H9 (cell line): ENCODE measurements around the gene EXOSC1. TPM values are rescaled to one million over a fixed set of nuclear protein-coding genes. Genes with fewer than 3 reads are reported as not detected.

ENCODE experiments used
- DNase-seq: peaks from one replicate; pipeline ENCODE4 v3.0.0-alpha.2; 2017
- H2AFZ ChIP-seq: one replicate; pipeline ENCODE4 v1.6.1; 2013; ENCODE audit warnings: mild to moderate bottlenecking, low read length, control low read depth, moderate library complexity
- H2AK5ac ChIP-seq: 2 replicates; pipeline ENCODE4 v1.6.1; 2013; ENCODE audit warnings: low read length, control low read depth, mixed read lengths; ENCODE audit not compliant: insufficient read length
- H2BK120ac ChIP-seq: one replicate; pipeline ENCODE4 v1.6.1; 2013; ENCODE audit warnings: low read depth, mild to moderate bottlenecking, low read length, control low read depth, inconsistent platforms; ENCODE audit not compliant: poor library complexity, severe bottlenecking
- H2BK12ac ChIP-seq: 2 replicates; pipeline ENCODE4 v1.6.1; 2013; ENCODE audit warnings: low read length, control low read depth, mixed read lengths, low read depth; ENCODE audit not compliant: insufficient read length
- H2BK15ac ChIP-seq: 2 replicates; pipeline ENCODE4 v1.6.1; 2013; ENCODE audit warnings: low read depth, low read length, control low read depth
- H2BK20ac ChIP-seq: one replicate; pipeline ENCODE4 v1.6.1; 2013; ENCODE audit warnings: low read depth, mild to moderate bottlenecking, low read length, control low read depth, inconsistent platforms; ENCODE audit not compliant: poor library complexity, severe bottlenecking
- H2BK5ac ChIP-seq: 2 replicates; pipeline ENCODE4 v1.6.1; 2013; ENCODE audit warnings: low read length, control low read depth, mixed read lengths; ENCODE audit not compliant: insufficient read length
- H3K14ac ChIP-seq: 2 replicates; pipeline ENCODE4 v1.6.1; 2013; ENCODE audit warnings: low read length, control low read depth; ENCODE audit not compliant: insufficient read depth
- H3K18ac ChIP-seq: 2 replicates; pipeline ENCODE4 v1.6.1; 2013; ENCODE audit warnings: low read depth, mild to moderate bottlenecking, mixed read lengths, low read length, control low read depth; ENCODE audit not compliant: insufficient read length
- H3K23ac ChIP-seq: 2 replicates; pipeline ENCODE4 v1.6.1; 2013; ENCODE audit warnings: low read length, control low read depth, mixed read lengths, low read depth; ENCODE audit not compliant: insufficient read length
- H3K23me2 ChIP-seq: 2 replicates; pipeline ENCODE4 v1.6.1; 2013; ENCODE audit warnings: low read depth, mild to moderate bottlenecking, mixed read lengths, low read length, control low read depth; ENCODE audit not compliant: insufficient read length, poor library complexity, severe bottlenecking
- H3K27ac ChIP-seq: 2 replicates; pipeline ENCODE4 v1.5.1; 2013; ENCODE audit warnings: low read length, control low read depth, mixed read lengths, low read depth; ENCODE audit not compliant: insufficient read length
- H3K27me3 ChIP-seq: 2 replicates; pipeline ENCODE4 v1.6.1; 2013; ENCODE audit warnings: low read length, control low read depth, inconsistent platforms; ENCODE audit not compliant: insufficient read depth
- H3K4ac ChIP-seq: 2 replicates; pipeline ENCODE4 v1.6.1; 2013; ENCODE audit warnings: low read depth, mild to moderate bottlenecking, control low read depth, inconsistent platforms, low read length, moderate library complexity
- H3K4me1 ChIP-seq: 2 replicates; pipeline ENCODE4 v1.6.1; 2013; ENCODE audit warnings: low read length, control low read depth, inconsistent platforms; ENCODE audit not compliant: insufficient read depth
- H3K4me2 ChIP-seq: 2 replicates; pipeline ENCODE4 v1.6.1; 2013; ENCODE audit warnings: low read length, control low read depth, mixed read lengths; ENCODE audit not compliant: insufficient read length, insufficient read depth
- H3K56ac ChIP-seq: 2 replicates; pipeline ENCODE4 v1.6.1; 2013; ENCODE audit warnings: low read depth, mild to moderate bottlenecking, mixed read lengths, low read length, control low read depth; ENCODE audit not compliant: insufficient read length
- H3K79me1 ChIP-seq: 2 replicates; pipeline ENCODE4 v1.6.1; 2013; ENCODE audit warnings: low read depth, mild to moderate bottlenecking, moderate library complexity, low read length, control low read depth, inconsistent platforms; ENCODE audit not compliant: insufficient read depth, poor library complexity, severe bottlenecking
- H3K79me2 ChIP-seq: 2 replicates; pipeline ENCODE4 v1.6.1; 2013; ENCODE audit warnings: low read length, control low read depth, inconsistent platforms; ENCODE audit not compliant: insufficient read depth
- H3K9ac ChIP-seq: 2 replicates; pipeline ENCODE4 v1.6.1; 2013; ENCODE audit warnings: low read length, control low read depth, mixed read lengths; ENCODE audit not compliant: insufficient read length; ENCODE audit errors: extremely low read depth
- H3K9me3 ChIP-seq: one replicate; pipeline ENCODE4 v1.6.1; 2013; ENCODE audit warnings: low read depth, low read length, inconsistent platforms; ENCODE audit not compliant: control insufficient read depth
- H3T11ph ChIP-seq: one replicate; pipeline ENCODE4 v1.6.1; 2013; ENCODE audit warnings: mild to moderate bottlenecking, low read length, control low read depth, inconsistent platforms
- H4K20me1 ChIP-seq: one replicate; pipeline ENCODE4 v1.6.1; 2013; ENCODE audit not compliant: control insufficient read depth, insufficient read length, insufficient read depth
- H4K5ac ChIP-seq: 2 replicates; pipeline ENCODE4 v1.6.1; 2013; ENCODE audit warnings: low read depth, mild to moderate bottlenecking, mixed read lengths, low read length, control low read depth; ENCODE audit not compliant: insufficient read length
- H4K8ac ChIP-seq: replicated peaks from 2 replicates; pipeline ENCODE4 v1.6.1; 2013; ENCODE audit warnings: low read length, control low read depth, mixed read lengths, low read depth; ENCODE audit not compliant: insufficient read length
- H4K91ac ChIP-seq: 2 replicates; pipeline ENCODE4 v1.6.1; 2013; ENCODE audit warnings: low read depth, mild to moderate bottlenecking, moderate library complexity, mixed read lengths, low read length, control low read depth; ENCODE audit not compliant: insufficient read length
- H3K27ac Mint-ChIP-seq, 3 experiments: 2 replicates in 2 of 3; 3 replicates in 1 of 3; pipeline ENCODE4 v1.8.0; 2020 to 2021; ENCODE audit warnings: mixed read lengths in 3 of 3, mild to moderate bottlenecking in 1 of 3, moderate library complexity in 1 of 3
- H3K27me3 Mint-ChIP-seq: 2 replicates; pipeline ENCODE4 v1.8.0; 2021; ENCODE audit warnings: low read depth, mild to moderate bottlenecking, moderate library complexity, mixed read lengths
- H3K36me3 Mint-ChIP-seq, 3 experiments: 2 replicates in 2 of 3; 3 replicates in 1 of 3; pipeline ENCODE4 v1.8.0; 2020 to 2021; ENCODE audit warnings: low read depth in 3 of 3, mixed read lengths in 3 of 3; ENCODE audit not compliant: insufficient read depth in 1 of 3
- H3K4me1 Mint-ChIP-seq, 2 experiments: 2 replicates each; pipeline ENCODE4 v1.8.0; 2020; ENCODE audit warnings: mixed read lengths in 2 of 2
- H3K4me3 Mint-ChIP-seq, 2 experiments: 2 replicates in 1 of 2; 3 replicates in 1 of 2; pipeline ENCODE4 v1.8.0; 2020 to 2021; ENCODE audit warnings: mild to moderate bottlenecking in 2 of 2, mixed read lengths in 2 of 2, moderate library complexity in 1 of 2
- H3K9me3 Mint-ChIP-seq, 2 experiments: 2 replicates in 1 of 2; 3 replicates in 1 of 2; pipeline ENCODE4 v1.8.0; 2020; ENCODE audit warnings: mild to moderate bottlenecking in 2 of 2, mixed read lengths in 2 of 2, moderate library complexity in 1 of 2
- WGBS: extraction: QIAGEN DNeasy Blood & Tissue Kit; methylation state at CpG from one replicate; pipeline ENCODE4 v1.1.7; 2013; ENCODE audit warnings: missing lambda C conversion rate, low lambda C conversion rate, mixed read lengths; ENCODE audit not compliant: insufficient read length; ENCODE audit errors: extremely low coverage; 5-methylcytosine and 5-hydroxymethylcytosine counted together
- total RNA-seq: library from RNA; stranded (reverse); gene quantifications from 2 replicates; pipeline ENCODE4 v1.2.1, GENCODE V29; 2021
- TF ChIP-seq, protein P1 (sequence below): fragments of 200-600 bp; sonication (generic); conservative IDR thresholded peaks from 3 replicates; pipeline ENCODE4 v1.8.0; 2021; ENCODE audit warnings: antibody characterized with exemption, mild to moderate bottlenecking

The EXOSC1 gene
- total RNA-seq, 1 experiment from 2014 or later: 66.4 TPM

DNA sequence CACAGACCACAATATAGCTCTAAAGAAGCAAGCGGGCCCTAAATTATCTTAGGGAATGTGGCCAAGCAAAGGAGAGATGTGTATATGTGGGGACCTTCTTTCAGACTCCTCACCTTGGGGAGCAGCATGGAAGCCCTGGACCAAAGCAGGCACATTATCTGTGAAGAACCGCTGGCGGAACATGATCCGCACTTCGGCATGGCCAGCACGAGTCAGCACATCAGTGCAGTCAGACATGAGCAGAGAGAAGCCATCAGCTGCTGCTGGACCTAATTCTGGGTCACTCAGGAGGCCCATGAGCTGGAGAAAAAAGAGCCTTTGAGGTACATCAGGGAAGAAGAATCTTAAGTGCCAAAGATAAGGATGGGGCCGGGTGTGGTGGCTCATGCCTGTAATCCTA is 14.1 kb upstream of the EXOSC1 start:
- Histone ChIP-seq H3K4me2 (no peak overlapping the region), H3K79me1 (no peaks in the 10 kb centered on the region), H3K4me1 (no peaks in the 10 kb centered on the region), H2BK12ac (no peak overlapping the region), H3K4ac (no peak overlapping the region), H2BK20ac (no peak overlapping the region), H3K56ac (no peak overlapping the region), H2AFZ (no peak overlapping the region), H4K20me1 (no peaks in the 10 kb centered on the region), H2BK15ac (no peak overlapping the region), H3K9me3 (no peaks in the 10 kb centered on the region), H3K23ac (no peak overlapping the region), H3T11ph (no peak overlapping the region), H3K79me2 (no peaks in the 10 kb centered on the region), H2BK5ac (no peak overlapping the region), H2BK120ac (no peak overlapping the region), H3K27ac (no peak overlapping the region), H4K8ac (no peak overlapping the region), H3K18ac (no peak overlapping the region), H4K5ac (no peak overlapping the region), H3K27me3 (no peaks in the 10 kb centered on the region), H3K9ac (no peak overlapping the region), H3K14ac (no peak overlapping the region), H4K91ac (no peak overlapping the region), H2AK5ac (no peak overlapping the region), H3K23me2 (no peaks in the 10 kb centered on the region)
- H3K27me3 Mint-ChIP-seq: no peaks in the 10 kb centered on the region
- TF ChIP-seq, protein P1, sequence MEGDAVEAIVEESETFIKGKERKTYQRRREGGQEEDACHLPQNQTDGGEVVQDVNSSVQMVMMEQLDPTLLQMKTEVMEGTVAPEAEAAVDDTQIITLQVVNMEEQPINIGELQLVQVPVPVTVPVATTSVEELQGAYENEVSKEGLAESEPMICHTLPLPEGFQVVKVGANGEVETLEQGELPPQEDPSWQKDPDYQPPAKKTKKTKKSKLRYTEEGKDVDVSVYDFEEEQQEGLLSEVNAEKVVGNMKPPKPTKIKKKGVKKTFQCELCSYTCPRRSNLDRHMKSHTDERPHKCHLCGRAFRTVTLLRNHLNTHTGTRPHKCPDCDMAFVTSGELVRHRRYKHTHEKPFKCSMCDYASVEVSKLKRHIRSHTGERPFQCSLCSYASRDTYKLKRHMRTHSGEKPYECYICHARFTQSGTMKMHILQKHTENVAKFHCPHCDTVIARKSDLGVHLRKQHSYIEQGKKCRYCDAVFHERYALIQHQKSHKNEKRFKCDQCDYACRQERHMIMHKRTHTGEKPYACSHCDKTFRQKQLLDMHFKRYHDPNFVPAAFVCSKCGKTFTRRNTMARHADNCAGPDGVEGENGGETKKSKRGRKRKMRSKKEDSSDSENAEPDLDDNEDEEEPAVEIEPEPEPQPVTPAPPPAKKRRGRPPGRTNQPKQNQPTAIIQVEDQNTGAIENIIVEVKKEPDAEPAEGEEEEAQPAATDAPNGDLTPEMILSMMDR: no peak
- no peak overlapping the region for H3K4me3 Mint-ChIP-seq
- no peaks in the 10 kb centered on the region for H3K4me1 Mint-ChIP-seq
- no CpG with 5 or more reads among the region's 7 CpGs for WGBS
- H3K9me3 Mint-ChIP-seq: no peaks in the 10 kb centered on the region
- peaks cover 50 to 94% (median 82%) of the 10 kb centered on the region in 3 experiments for H3K36me3 Mint-ChIP-seq
- DNase-seq: no peak
- H3K27ac Mint-ChIP-seq: peak overlapping the region in 1 of 3 experiments; percentile 50; a peak in 1 of 7 replicates
